Measurements from ENCODE around the gene CDY2A. TPM values are rescaled to one million over a fixed set of nuclear protein-coding genes. Genes with fewer than 3 reads are reported as not detected.

Gene CDY2A
- total RNA-seq, 2 experiments from 2014 or later = not detected

Other genes with a start within 250 kb of the CDY2A start
- not detected for gene CDY2B, start 145.6 kb upstream of the CDY2A start, total RNA-seq

Data from activated CD4-positive, alpha-beta T cell treated with anti-CD3 and anti-CD28 coated beads, Interleukin-2, amount 10 ng/mL, durations not matched to agents 7 days and 5 days (primary cell).